ENCODE measurements around the gene CYTH1. TPM values are rescaled to one million over a fixed set of nuclear protein-coding genes. Genes with fewer than 3 reads are reported as not detected.

CYTH1 gene
- total and polyA plus RNA-seq, 4 donors: 15.4 to 32.1 (median 20.6) TPM

DNA sequence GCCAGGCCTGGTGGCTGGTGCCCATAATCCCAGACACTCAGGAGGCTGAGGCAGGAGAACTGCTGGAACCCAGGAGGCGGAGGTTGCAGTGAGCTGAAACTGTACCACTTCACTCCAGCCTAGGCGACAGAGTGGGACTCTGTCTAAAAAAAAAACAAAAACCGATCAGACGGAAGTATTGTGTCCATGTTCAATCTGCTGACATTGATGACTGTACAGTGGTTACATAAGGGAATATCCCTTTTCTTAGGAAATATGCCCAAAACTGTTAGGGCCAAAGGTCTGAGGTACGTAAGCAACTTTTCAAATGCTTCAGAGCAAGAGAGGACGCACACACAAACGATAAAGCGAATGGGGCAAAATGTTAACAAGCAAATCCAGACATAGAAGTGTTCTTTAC, 135.0 kb downstream of the CYTH1 start (continued):
- TF ChIP-seq EGR1 (IDR thresholded peaks at IDR 0.05; ENCODE audit: low read depth in 2 of 2): no peak
- TF ChIP-seq TAF1 (conservative IDR thresholded peaks at IDR 0.05): no peak
- TF ChIP-seq HNF4G (IDR thresholded peaks at IDR 0.05): no peak
- no peak for TF ChIP-seq HNF4A (conservative IDR thresholded peaks at IDR 0.05)

DNA sequence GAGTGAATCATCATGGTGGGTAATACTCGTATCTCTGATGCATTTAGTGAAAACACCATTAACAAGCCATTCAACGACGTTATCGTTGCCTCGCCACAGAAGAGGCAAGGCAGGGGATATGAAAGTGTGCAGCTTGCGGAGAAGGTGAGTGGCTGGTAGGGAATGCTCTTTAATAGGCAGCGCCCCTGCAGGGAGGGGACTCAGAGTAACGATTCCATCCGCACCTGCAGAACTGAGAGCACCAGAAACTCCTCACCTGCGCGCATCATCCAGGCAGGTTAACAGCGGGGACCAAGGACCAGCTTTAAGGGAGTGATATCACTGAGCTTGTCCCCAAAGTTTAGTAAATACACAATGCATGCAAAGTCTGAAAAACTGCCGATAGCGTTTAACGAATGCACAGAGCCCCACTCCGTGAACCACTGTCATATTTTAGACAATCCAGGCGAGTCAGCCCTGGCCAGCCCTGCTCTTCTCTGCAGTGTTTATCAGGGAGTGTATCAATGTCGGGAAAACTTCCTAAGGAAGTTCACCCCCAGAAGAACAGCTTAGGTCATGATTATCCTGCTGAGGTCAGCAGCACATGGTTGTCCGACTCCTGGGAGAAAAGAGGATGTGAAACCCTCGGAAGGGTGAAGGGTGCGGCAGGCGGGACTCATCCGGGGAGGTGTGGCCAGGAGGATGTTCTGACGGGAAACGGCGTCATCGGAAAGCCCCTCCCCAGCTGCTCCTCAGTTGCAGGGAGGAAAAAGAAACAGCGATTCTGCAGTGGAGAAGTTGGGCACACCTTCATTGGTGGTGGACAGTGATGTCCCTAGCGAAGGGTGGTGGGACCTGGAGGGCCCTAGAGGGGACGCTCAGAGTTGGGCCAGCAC, 136.4 kb downstream of the CYTH1 start:
- H3K4me1 ChIP-seq (ENCODE audit: control insufficient read depth in 4 of 4, insufficient read depth in 4 of 4, low read length in 3 of 4): peaks cover 0 to 1% (median 0%) of the 10 kb centered on the region in 4 donors
- no peaks in the 10 kb centered on the region for H3K36me3 ChIP-seq (ENCODE audit: control insufficient read depth in 4 of 4, insufficient read depth in 3 of 4, low read depth in 1 of 4, low read length in 3 of 4)
- DNase-seq (ENCODE audit: low spot score): peak; percentile 47
- peaks cover 0 to 1% (median 0%) of the 10 kb centered on the region in 4 donors for H3K9me3 ChIP-seq (ENCODE audit: control insufficient read depth in 4 of 4, low read length in 3 of 4)
- peak overlapping the region; percentile 6 to 58 for H3K27ac ChIP-seq (ENCODE audit: low read depth in 1 of 2, low read length in 2 of 2)
- TF ChIP-seq SP1 (IDR thresholded peaks at IDR 0.05) (peak; percentile 55), NR2F2 (IDR thresholded peaks at IDR 0.05) (peak; percentile 97), FOXA1 (IDR thresholded peaks at IDR 0.05) (no peak), RXRA (IDR thresholded peaks at IDR 0.05) (peak; percentile 35 to 59), JUND (IDR thresholded peaks at IDR 0.05) (no peak), RAD21 (IDR thresholded peaks at IDR 0.05) (peak; percentile 18 to 44)
- TF ChIP-seq, protein P1, sequence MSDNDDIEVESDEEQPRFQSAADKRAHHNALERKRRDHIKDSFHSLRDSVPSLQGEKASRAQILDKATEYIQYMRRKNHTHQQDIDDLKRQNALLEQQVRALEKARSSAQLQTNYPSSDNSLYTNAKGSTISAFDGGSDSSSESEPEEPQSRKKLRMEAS (IDR thresholded peaks at IDR 0.05): peak; percentile 53
- no peak overlapping the region for H3K9ac ChIP-seq (ENCODE audit: low read depth in 1 of 2, low read length in 2 of 2)
- WGBS: 68% methylated on average over 30 of the region's 30 CpGs
- no peak overlapping the region for H3K4me3 ChIP-seq (ENCODE audit: low read depth in 1 of 3, low read length in 3 of 3)
- H3K27me3 ChIP-seq (ENCODE audit: control insufficient read depth in 4 of 4, insufficient read depth in 4 of 4, low read length in 3 of 4): no peaks in the 10 kb centered on the region

DNA sequence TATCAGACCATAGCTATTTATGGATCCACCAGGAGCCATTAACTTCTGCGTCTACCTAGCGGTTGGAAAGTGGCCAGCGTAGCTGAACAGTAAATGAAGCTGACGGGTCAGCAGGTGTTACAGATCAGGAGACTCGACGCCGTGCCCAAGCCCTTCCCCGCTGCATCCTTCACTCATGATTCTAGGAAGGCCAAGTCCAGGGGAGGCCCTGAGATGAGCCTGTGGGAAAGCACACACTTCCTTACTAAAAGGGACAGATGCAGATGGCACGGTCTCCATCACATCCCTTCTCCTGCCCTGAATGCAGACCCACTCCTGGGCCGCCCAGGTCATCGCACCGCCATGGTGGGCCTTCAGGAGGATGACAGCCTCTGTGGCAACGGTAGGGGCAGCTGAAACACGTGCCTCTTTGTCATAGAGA, 137.1 kb downstream of the CYTH1 start:
- H3K9ac ChIP-seq (ENCODE audit: low read depth in 1 of 2, low read length in 2 of 2): no peak overlapping the region
- H3K4me3 ChIP-seq (ENCODE audit: low read depth in 1 of 3, low read length in 3 of 3): no peak overlapping the region
- WGBS: 92% methylated on average over 14 of the region's 14 CpGs
- no peaks in the 10 kb centered on the region for H3K36me3 ChIP-seq (ENCODE audit: control insufficient read depth in 4 of 4, insufficient read depth in 3 of 4, low read depth in 1 of 4, low read length in 3 of 4)
- TF ChIP-seq, protein P2, sequence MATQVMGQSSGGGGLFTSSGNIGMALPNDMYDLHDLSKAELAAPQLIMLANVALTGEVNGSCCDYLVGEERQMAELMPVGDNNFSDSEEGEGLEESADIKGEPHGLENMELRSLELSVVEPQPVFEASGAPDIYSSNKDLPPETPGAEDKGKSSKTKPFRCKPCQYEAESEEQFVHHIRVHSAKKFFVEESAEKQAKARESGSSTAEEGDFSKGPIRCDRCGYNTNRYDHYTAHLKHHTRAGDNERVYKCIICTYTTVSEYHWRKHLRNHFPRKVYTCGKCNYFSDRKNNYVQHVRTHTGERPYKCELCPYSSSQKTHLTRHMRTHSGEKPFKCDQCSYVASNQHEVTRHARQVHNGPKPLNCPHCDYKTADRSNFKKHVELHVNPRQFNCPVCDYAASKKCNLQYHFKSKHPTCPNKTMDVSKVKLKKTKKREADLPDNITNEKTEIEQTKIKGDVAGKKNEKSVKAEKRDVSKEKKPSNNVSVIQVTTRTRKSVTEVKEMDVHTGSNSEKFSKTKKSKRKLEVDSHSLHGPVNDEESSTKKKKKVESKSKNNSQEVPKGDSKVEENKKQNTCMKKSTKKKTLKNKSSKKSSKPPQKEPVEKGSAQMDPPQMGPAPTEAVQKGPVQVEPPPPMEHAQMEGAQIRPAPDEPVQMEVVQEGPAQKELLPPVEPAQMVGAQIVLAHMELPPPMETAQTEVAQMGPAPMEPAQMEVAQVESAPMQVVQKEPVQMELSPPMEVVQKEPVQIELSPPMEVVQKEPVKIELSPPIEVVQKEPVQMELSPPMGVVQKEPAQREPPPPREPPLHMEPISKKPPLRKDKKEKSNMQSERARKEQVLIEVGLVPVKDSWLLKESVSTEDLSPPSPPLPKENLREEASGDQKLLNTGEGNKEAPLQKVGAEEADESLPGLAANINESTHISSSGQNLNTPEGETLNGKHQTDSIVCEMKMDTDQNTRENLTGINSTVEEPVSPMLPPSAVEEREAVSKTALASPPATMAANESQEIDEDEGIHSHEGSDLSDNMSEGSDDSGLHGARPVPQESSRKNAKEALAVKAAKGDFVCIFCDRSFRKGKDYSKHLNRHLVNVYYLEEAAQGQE (IDR thresholded peaks at IDR 0.05): no peak
- TF ChIP-seq SP1 (IDR thresholded peaks at IDR 0.05): no peak
- TF ChIP-seq, protein P3, sequence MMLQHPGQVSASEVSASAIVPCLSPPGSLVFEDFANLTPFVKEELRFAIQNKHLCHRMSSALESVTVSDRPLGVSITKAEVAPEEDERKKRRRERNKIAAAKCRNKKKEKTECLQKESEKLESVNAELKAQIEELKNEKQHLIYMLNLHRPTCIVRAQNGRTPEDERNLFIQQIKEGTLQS (IDR thresholded peaks at IDR 0.05): no peak
- TF ChIP-seq, protein P4, sequence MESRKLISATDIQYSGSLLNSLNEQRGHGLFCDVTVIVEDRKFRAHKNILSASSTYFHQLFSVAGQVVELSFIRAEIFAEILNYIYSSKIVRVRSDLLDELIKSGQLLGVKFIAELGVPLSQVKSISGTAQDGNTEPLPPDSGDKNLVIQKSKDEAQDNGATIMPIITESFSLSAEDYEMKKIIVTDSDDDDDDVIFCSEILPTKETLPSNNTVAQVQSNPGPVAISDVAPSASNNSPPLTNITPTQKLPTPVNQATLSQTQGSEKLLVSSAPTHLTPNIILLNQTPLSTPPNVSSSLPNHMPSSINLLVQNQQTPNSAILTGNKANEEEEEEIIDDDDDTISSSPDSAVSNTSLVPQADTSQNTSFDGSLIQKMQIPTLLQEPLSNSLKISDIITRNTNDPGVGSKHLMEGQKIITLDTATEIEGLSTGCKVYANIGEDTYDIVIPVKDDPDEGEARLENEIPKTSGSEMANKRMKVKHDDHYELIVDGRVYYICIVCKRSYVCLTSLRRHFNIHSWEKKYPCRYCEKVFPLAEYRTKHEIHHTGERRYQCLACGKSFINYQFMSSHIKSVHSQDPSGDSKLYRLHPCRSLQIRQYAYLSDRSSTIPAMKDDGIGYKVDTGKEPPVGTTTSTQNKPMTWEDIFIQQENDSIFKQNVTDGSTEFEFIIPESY (IDR thresholded peaks at IDR 0.05): no peak
- TF ChIP-seq HNF4G (IDR thresholded peaks at IDR 0.05): no peak
- TF ChIP-seq GABPA (IDR thresholded peaks at IDR 0.05 in 1 of 2, conservative IDR thresholded peaks at IDR 0.05 in 1 of 2): no peak
- no peak for TF ChIP-seq NR2F2 (IDR thresholded peaks at IDR 0.05)
- no peak for TF ChIP-seq RXRA (IDR thresholded peaks at IDR 0.05)
- no peak for TF ChIP-seq FOXA2 (IDR thresholded peaks at IDR 0.05)
- peaks cover 0 to 1% (median 0%) of the 10 kb centered on the region in 4 donors for H3K4me1 ChIP-seq (ENCODE audit: control insufficient read depth in 4 of 4, insufficient read depth in 4 of 4, low read length in 3 of 4)
- H3K27ac ChIP-seq (ENCODE audit: low read depth in 1 of 2, low read length in 2 of 2): no peak overlapping the region
- DNase-seq (ENCODE audit: low spot score): no peak
- peaks cover 0 to 1% (median 0%) of the 10 kb centered on the region in 4 donors for H3K9me3 ChIP-seq (ENCODE audit: control insufficient read depth in 4 of 4, low read length in 3 of 4)
- no peaks in the 10 kb centered on the region for H3K27me3 ChIP-seq (ENCODE audit: control insufficient read depth in 4 of 4, insufficient read depth in 4 of 4, low read length in 3 of 4)
